Measurements from ENCODE around the gene PLSCR5. TPM values are rescaled to one million over a fixed set of nuclear protein-coding genes. Genes with fewer than 3 reads are reported as not detected.

Gene PLSCR5
- polyA plus RNA-seq, 1 of the 3 experiments (the other 2 are of a cell fraction) = not detected

GRCh38 chr3:146546366-146546965 lies 58.7 kb downstream of the PLSCR5 start:
- H3K9me2 ChIP-seq = no peaks in the 10 kb centered on the region
- no peaks in the 10 kb centered on the region for H3K27me3 ChIP-seq (ENCODE audit: insufficient read depth)
- 5% methylated on average over 1 of the region's 1 CpG for WGBS (ENCODE audit: low lambda C conversion rate)
- H3F3A ChIP-seq (replicated peaks; ENCODE audit: insufficient read depth) = peaks cover 6% of the 10 kb centered on the region
- no peak overlapping the region for H3K27ac ChIP-seq (ENCODE audit: low read depth in 2 of 2, low read length in 1 of 2)
- H3K4me1 ChIP-seq (ENCODE audit: control insufficient read depth in 1 of 2, insufficient read depth in 2 of 2, low read depth in 1 of 2, low read length in 1 of 2) = peaks cover 2 to 6% of the 10 kb centered on the region in 2 experiments; a peak in 1 of 4 replicates
- H2AFZ ChIP-seq (ENCODE audit: low read depth) = no peak overlapping the region
- no peaks in the 10 kb centered on the region for H4K20me1 ChIP-seq (ENCODE audit: insufficient read depth)
- no peaks in the 10 kb centered on the region for H3K36me3 ChIP-seq (replicated peaks in 1 of 2; ENCODE audit: control insufficient read depth in 1 of 2, insufficient read depth in 2 of 2, low read length in 1 of 2)
- H3K9me3 ChIP-seq = no peaks in the 10 kb centered on the region
- no peak overlapping the region for H3K4me3 ChIP-seq (ENCODE audit: low read depth in 2 of 2, low read length in 1 of 2)
- H3K79me2 ChIP-seq (ENCODE audit: insufficient read depth) = no peaks in the 10 kb centered on the region
- H3K9ac ChIP-seq = no peak overlapping the region
- ChIA-PET POLR2A (no interaction called here), CTCF (no interaction called here)
- DNase-seq = no peak
- H3K4me2 ChIP-seq = no peak overlapping the region
- no peak for TF ChIP-seq ZBTB33 (IDR thresholded peaks at IDR 0.05; ENCODE audit: borderline replicate concordance, low read depth)
- no peak for TF ChIP-seq RXRA (IDR thresholded peaks at IDR 0.05; ENCODE audit: borderline replicate concordance, low read depth)
- TF ChIP-seq IRF3 (IDR thresholded peaks at IDR 0.05; ENCODE audit: low read depth, low read length) = no peak
- no peak for TF ChIP-seq RAD21 (IDR thresholded peaks at IDR 0.05; ENCODE audit: low read length)
- TF ChIP-seq MXI1 (IDR thresholded peaks at IDR 0.05; ENCODE audit: low read depth, low read length) = no peak
- TF ChIP-seq SMC3 (IDR thresholded peaks at IDR 0.05; ENCODE audit: low read depth, low read length) = no peak
- TF ChIP-seq USF2 (IDR thresholded peaks at IDR 0.05; ENCODE audit: borderline replicate concordance, low read depth, low read length) = no peak

GRCh38 chr3:146544929-146545528 lies 60.1 kb downstream of the PLSCR5 start:
- peak overlapping the region; percentile 91 for H3K4me2 ChIP-seq
- TF ChIP-seq POLR2AphosphoS5 (IDR thresholded peaks at IDR 0.05; ENCODE audit: low read depth, low read length) = no peak
- peak; percentile 7; the same call in 1 of the 2 replicates for TF ChIP-seq JUND (IDR thresholded peaks at IDR 0.05)
- no peak for DNase-seq
- H3K27ac ChIP-seq (ENCODE audit: low read depth in 2 of 2, low read length in 1 of 2) = peak overlapping the region; percentile 28 to 61; a peak in 3 of 4 replicates
- no peaks in the 10 kb centered on the region for H3K79me2 ChIP-seq (ENCODE audit: insufficient read depth)
- H3K9me2 ChIP-seq = no peaks in the 10 kb centered on the region
- ChIA-PET CTCF (interaction anchor here (0.6 kb wide), 1 partner anchor 355 kb away, joined by 3 read pairs; no protein-coding TSS in a partner anchor), POLR2A (no interaction called here)
- H3F3A ChIP-seq (replicated peaks; ENCODE audit: insufficient read depth) = peaks cover 6% of the 10 kb centered on the region
- H4K20me1 ChIP-seq (ENCODE audit: insufficient read depth) = no peaks in the 10 kb centered on the region
- H3K36me3 ChIP-seq (replicated peaks in 1 of 2; ENCODE audit: control insufficient read depth in 1 of 2, insufficient read depth in 2 of 2, low read length in 1 of 2) = no peaks in the 10 kb centered on the region
- H2AFZ ChIP-seq (ENCODE audit: low read depth) = peak overlapping the region; percentile 99
- H3K27me3 ChIP-seq (ENCODE audit: insufficient read depth) = no peaks in the 10 kb centered on the region
- H3K4me1 ChIP-seq (ENCODE audit: control insufficient read depth in 1 of 2, insufficient read depth in 2 of 2, low read depth in 1 of 2, low read length in 1 of 2) = peaks cover 2 to 3% of the 10 kb centered on the region in 2 experiments; a peak in 1 of 4 replicates
- peak overlapping the region; percentile 83 for H3K9ac ChIP-seq
- peak overlapping the region; percentile 75 to 93 for H3K4me3 ChIP-seq (ENCODE audit: low read depth in 2 of 2, low read length in 1 of 2)
- no peaks in the 10 kb centered on the region for H3K9me3 ChIP-seq
- 31% methylated on average over 8 of the region's 8 CpGs for WGBS (ENCODE audit: low lambda C conversion rate)

All from SK-N-SH (cell line).